HG03045 (cell line): ENCODE measurements around the gene CPT2.
A peak's percentile ranks its signal among the peaks of the same experiment; 100 is the strongest.

ENCODE experiments used
- ATAC-seq: cut with Tn5 transposase; IDR thresholded peaks from one replicate; pipeline ENCODE4 v1.9.1; 2021; ENCODE audit warnings: mild to moderate bottlenecking, moderate library complexity; ENCODE audit not compliant: unreplicated experiment

The CPT2 gene

GRCh38 chr1:53196485-53197290 is at the start of gene CPT2:
Gene CPT2, plus strand, starts transcription at chr1:53196824. Its CDS starts 120 bp downstream, at chr1:53196944.
- ATAC-seq, result peak; percentile 99

- no peak for ATAC-seq
Measured at GRCh38 chr1:53147174-53147573, 49.5 kb upstream of the CPT2 start.

GRCh38 chr1:53148123-53148522 is 48.5 kb upstream of the CPT2 start:
- ATAC-seq, result no peak

- ATAC-seq, result no peak
Measured at GRCh38 chr1:53153752-53154151, 42.9 kb upstream of the CPT2 start.

GRCh38 chr1:53154859-53155438 is 41.7 kb upstream of the CPT2 start:
- ATAC-seq, result no peak

- no peak for ATAC-seq
Measured at GRCh38 chr1:53155534-53155933, 41.1 kb upstream of the CPT2 start.

GRCh38 chr1:53155945-53156344 is 40.7 kb upstream of the CPT2 start:
- no peak for ATAC-seq

GRCh38 chr1:53156783-53157182 is 39.8 kb upstream of the CPT2 start:
- no peak for ATAC-seq

GRCh38 chr1:53158900-53159299 is 37.7 kb upstream of the CPT2 start:
- ATAC-seq, result no peak

GRCh38 chr1:53160924-53161378 is 35.7 kb upstream of the CPT2 start:
- no peak for ATAC-seq

- no peak for ATAC-seq
Measured at GRCh38 chr1:53162621-53163020, 34.0 kb upstream of the CPT2 start.

GRCh38 chr1:53163291-53163768 is 33.3 kb upstream of the CPT2 start:
- no peak for ATAC-seq

- ATAC-seq, result no peak
Measured at GRCh38 chr1:53165408-53165961, 31.1 kb upstream of the CPT2 start.

- no peak for ATAC-seq
Measured at GRCh38 chr1:53166366-53166765, 30.3 kb upstream of the CPT2 start.

- no peak for ATAC-seq
Measured at GRCh38 chr1:53166912-53167311, 29.7 kb upstream of the CPT2 start.

- no peak for ATAC-seq
Measured at GRCh38 chr1:53172426-53173128, 24.0 kb upstream of the CPT2 start.

- no peak for ATAC-seq
Measured at GRCh38 chr1:53174971-53175913, 21.4 kb upstream of the CPT2 start.

GRCh38 chr1:53176452-53177208 is 20.0 kb upstream of the CPT2 start:
- no peak for ATAC-seq

- no peak for ATAC-seq
Measured at GRCh38 chr1:53180226-53180625, 16.4 kb upstream of the CPT2 start.

- ATAC-seq, result no peak
Measured at GRCh38 chr1:53180951-53181350, 15.7 kb upstream of the CPT2 start.
